Smooth muscle cell (in vitro differentiated cells): ENCODE data around the gene RASEF. TPM values are rescaled to one million over a fixed set of nuclear protein-coding genes. Genes with fewer than 3 reads are reported as not detected.

ENCODE experiments used
- DNase-seq: peaks from one replicate; lab custom pipeline; 2025; ENCODE audit not compliant: unreplicated experiment; lab: John Stamatoyannopoulos, UW
- H2AFZ ChIP-seq: fragments of 200-600 bp; sonication (generic); 2 replicates; pipeline ENCODE4 v1.6.0; 2016; ENCODE audit warnings: antibody characterized with exemption, low read depth, mild to moderate bottlenecking
- H3F3A ChIP-seq: fragments of 200-600 bp; sonication (generic); 2 replicates; pipeline ENCODE4 v1.6.0; 2017; ENCODE audit warnings: antibody characterized with exemption, low read depth
- H3K27ac ChIP-seq: fragments of 200-600 bp; sonication (generic); 2 replicates; pipeline ENCODE4 v1.5.1; 2016; ENCODE audit warnings: low read depth, mild to moderate bottlenecking
- H3K27me3 ChIP-seq: fragments of 200-600 bp; sonication (generic); 2 replicates; pipeline ENCODE4 v1.6.1; 2016; ENCODE audit warnings: low read depth, mild to moderate bottlenecking
- H3K36me3 ChIP-seq: fragments of 200-600 bp; sonication (generic); 2 replicates; pipeline ENCODE4 v1.5.1; 2016; ENCODE audit warnings: low read depth
- H3K4me1 ChIP-seq: fragments of 200-600 bp; sonication (generic); 2 replicates; pipeline ENCODE4 v1.5.1; 2016; ENCODE audit warnings: low read depth
- H3K4me2 ChIP-seq: fragments of 200-600 bp; sonication (generic); 2 replicates; pipeline ENCODE4 v1.6.0; 2016; ENCODE audit warnings: mild to moderate bottlenecking
- H3K4me3 ChIP-seq: fragments of 200-600 bp; sonication (generic); 2 replicates; pipeline ENCODE4 v1.5.1; 2016; ENCODE audit warnings: mild to moderate bottlenecking
- H3K79me2 ChIP-seq: fragments of 200-600 bp; sonication (generic); 2 replicates; pipeline ENCODE4 v1.6.0; 2016; ENCODE audit warnings: low read depth, mild to moderate bottlenecking
- H3K9ac ChIP-seq: fragments of 200-600 bp; sonication (generic); 2 replicates; pipeline ENCODE4 v1.6.0; 2016; ENCODE audit warnings: low read depth
- H3K9me3 ChIP-seq: fragments of 200-600 bp; sonication (generic); replicated peaks from 2 replicates; pipeline ENCODE4 v1.5.1; 2016; ENCODE audit warnings: low read depth
- H4K20me1 ChIP-seq: fragments of 200-600 bp; sonication (generic); 2 replicates; pipeline ENCODE4 v1.6.0; 2016; ENCODE audit warnings: low read depth
- WGBS: methylation state at CpG from one replicate; pipeline ENCODE4 v1.1.7; 2016; ENCODE audit warnings: low lambda C conversion rate; 5-methylcytosine and 5-hydroxymethylcytosine counted together
- polyA plus RNA-seq: library from polyadenylated mRNA; unstranded; fragments of >200 nt; fragmentation: Nextera tagmentation; extraction: Ambion mirVana; gene quantifications from 2 replicates; pipeline ENCODE4 v1.2.1, GENCODE V29; 2016
- total RNA-seq: library from RNA; depleted of rRNA; stranded (reverse); fragments of >200 nt; gene quantifications from 2 replicates; pipeline ENCODE4 v1.2.3, GENCODE V29; 2014
- TF ChIP-seq, protein P1 (sequence below): fragments of 200-600 bp; sonication (generic); IDR thresholded peaks from 2 replicates; pipeline ENCODE4 v1.5.1; 2017; ENCODE audit warnings: borderline replicate concordance, mild to moderate bottlenecking, antibody characterized with exemption; ENCODE audit not compliant: insufficient read depth, poor library complexity, severe bottlenecking

The RASEF gene
- total and polyA plus RNA-seq, 2 experiments from 2014 or later: 0.11 to 1.7 TPM

GRCh38 chr9:83056174-83056573 is 6.8 kb downstream of the RASEF start:
- 83% methylated on average over 2 of the region's 2 CpGs for WGBS
- Histone ChIP-seq H3K79me2 (no peaks in the 10 kb centered on the region), H3K27ac (no peak overlapping the region), H3K27me3 (peaks cover 24% of the 10 kb centered on the region), H3K9me3 (no peaks in the 10 kb centered on the region), H3K4me1 (no peaks in the 10 kb centered on the region), H4K20me1 (no peaks in the 10 kb centered on the region), H3K36me3 (no peaks in the 10 kb centered on the region), H3F3A (no peaks in the 10 kb centered on the region), H2AFZ (no peak overlapping the region), H3K9ac (no peak overlapping the region), H3K4me3 (no peak overlapping the region), H3K4me2 (no peak overlapping the region)
- no peak for DNase-seq
- TF ChIP-seq, protein P1, sequence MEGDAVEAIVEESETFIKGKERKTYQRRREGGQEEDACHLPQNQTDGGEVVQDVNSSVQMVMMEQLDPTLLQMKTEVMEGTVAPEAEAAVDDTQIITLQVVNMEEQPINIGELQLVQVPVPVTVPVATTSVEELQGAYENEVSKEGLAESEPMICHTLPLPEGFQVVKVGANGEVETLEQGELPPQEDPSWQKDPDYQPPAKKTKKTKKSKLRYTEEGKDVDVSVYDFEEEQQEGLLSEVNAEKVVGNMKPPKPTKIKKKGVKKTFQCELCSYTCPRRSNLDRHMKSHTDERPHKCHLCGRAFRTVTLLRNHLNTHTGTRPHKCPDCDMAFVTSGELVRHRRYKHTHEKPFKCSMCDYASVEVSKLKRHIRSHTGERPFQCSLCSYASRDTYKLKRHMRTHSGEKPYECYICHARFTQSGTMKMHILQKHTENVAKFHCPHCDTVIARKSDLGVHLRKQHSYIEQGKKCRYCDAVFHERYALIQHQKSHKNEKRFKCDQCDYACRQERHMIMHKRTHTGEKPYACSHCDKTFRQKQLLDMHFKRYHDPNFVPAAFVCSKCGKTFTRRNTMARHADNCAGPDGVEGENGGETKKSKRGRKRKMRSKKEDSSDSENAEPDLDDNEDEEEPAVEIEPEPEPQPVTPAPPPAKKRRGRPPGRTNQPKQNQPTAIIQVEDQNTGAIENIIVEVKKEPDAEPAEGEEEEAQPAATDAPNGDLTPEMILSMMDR: no peak

DNA sequence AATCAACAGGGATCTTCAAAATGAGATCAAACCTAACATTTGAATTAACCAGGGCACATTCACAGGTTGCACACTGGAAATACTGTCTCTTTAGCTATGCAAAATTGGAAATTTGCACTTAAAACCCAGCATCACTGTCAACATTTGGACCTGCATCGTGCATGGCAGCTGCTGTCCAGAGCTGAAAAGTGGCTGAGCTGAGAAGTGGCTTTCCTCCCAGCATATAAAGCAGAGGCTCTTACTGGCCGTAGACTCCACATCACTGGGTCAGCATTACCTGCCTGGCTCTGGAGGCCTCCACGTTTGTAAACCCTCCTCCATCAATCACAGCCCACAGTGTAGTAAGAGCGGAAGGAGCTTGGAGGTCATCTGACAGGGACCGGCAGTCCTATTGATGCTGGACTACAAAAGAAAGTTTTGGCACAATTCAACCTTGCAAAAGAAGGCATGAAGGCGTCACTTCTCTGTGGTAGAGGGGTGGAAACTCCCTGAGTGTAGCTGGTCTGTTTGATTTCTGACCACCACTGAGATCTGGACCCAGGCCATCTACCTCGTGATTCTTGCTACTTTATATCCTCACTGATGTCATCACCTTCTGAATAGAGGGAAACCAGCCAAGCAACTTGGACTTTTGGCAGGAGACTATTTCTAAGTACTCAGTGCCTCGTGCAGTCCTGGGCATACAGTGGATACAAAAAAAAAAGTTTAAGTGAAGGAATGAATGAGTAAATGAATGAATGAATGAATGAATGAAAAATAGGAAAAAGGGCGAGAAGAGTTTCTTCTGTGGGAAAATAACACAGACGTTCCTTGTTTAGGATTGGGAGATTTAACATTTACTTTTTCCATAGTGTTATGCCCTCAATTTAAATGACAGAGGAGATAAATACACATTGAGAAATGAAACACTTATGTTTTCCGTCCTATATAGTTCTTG is 14.8 kb downstream of the RASEF start:
- WGBS: 91% methylated on average over 11 of the region's 11 CpGs
- TF ChIP-seq, protein P1: no peak
- Histone ChIP-seq H3K27ac (no peak overlapping the region), H3K9me3 (no peaks in the 10 kb centered on the region), H3K4me2 (no peak overlapping the region), H2AFZ (no peak overlapping the region), H3K4me3 (no peak overlapping the region), H3K9ac (no peak overlapping the region), H4K20me1 (no peaks in the 10 kb centered on the region), H3K36me3 (no peaks in the 10 kb centered on the region), H3K4me1 (no peaks in the 10 kb centered on the region), H3K27me3 (peaks cover 17% of the 10 kb centered on the region), H3K79me2 (no peaks in the 10 kb centered on the region), H3F3A (no peaks in the 10 kb centered on the region)
- no peak for DNase-seq

DNA sequence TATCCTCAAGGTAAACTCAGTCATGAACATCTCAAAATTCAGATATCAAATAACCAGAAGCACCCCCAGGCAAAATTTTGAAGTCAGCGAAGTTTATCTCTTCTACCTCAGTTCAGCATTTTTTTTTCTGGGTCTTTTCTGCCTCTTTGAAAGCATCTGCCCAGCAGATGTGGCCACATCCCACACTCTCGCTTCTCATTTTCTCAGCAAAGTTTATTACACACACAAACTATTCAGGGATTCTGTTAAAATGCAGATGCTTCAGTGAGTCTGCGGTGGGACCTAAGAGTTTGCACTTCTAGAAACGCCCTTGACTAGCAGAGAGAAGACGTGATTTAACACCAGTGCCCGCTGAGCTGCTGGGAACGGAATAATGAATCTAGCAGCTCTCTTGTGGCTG is 19.3 kb downstream of the RASEF start:
- no peaks in the 10 kb centered on the region for H3K36me3 ChIP-seq
- 74% methylated on average over 7 of the region's 7 CpGs for WGBS

More for the DNA sequence above, 19.3 kb downstream of the RASEF start:
- Histone ChIP-seq H3K27ac (no peak overlapping the region), H4K20me1 (no peaks in the 10 kb centered on the region), H3K27me3 (peaks cover 17% of the 10 kb centered on the region), H3K9me3 (no peaks in the 10 kb centered on the region), H2AFZ (no peak overlapping the region), H3K4me2 (no peak overlapping the region), H3F3A (no peaks in the 10 kb centered on the region), H3K4me3 (no peak overlapping the region), H3K9ac (no peak overlapping the region), H3K79me2 (no peaks in the 10 kb centered on the region), H3K4me1 (no peaks in the 10 kb centered on the region)
- DNase-seq: no peak
- TF ChIP-seq, protein P1: no peak
